Kidney epithelial cell (primary cell): ENCODE results near the gene ACTL7B. TPM values are rescaled to one million over a fixed set of nuclear protein-coding genes. Genes with fewer than 3 reads are reported as not detected.

Source experiments
- DNase-seq: peaks from one replicate; pipeline ENCODE4 v3.0.0-alpha.2; 2010; ENCODE audit warnings: low read depth
- H3K27me3 ChIP-seq: 2 replicates; pipeline ENCODE4 v1.6.0; 2011; ENCODE audit warnings: low read length; ENCODE audit not compliant: control insufficient read depth, insufficient read depth
- H3K36me3 ChIP-seq: 2 replicates; pipeline ENCODE4 v1.5.1; 2011; ENCODE audit warnings: low read length; ENCODE audit not compliant: control insufficient read depth, insufficient read depth
- H3K4me3 ChIP-seq: 2 replicates; pipeline ENCODE4 v1.5.1; 2011; ENCODE audit warnings: low read depth, mild to moderate bottlenecking, control low read depth, low read length
- total RNA-seq: library from RNA; depleted of rRNA; stranded (reverse); fragments of >200 nt; gene quantifications from 2 replicates; pipeline ENCODE4 v1.2.3, GENCODE V29; 2015
- TF ChIP-seq, protein P1 (sequence below): IDR thresholded peaks from 2 replicates; pipeline ENCODE4 v1.5.1; 2011; ENCODE audit warnings: mild to moderate bottlenecking, moderate library complexity, low read length, control low read depth, inconsistent platforms; ENCODE audit not compliant: insufficient read depth, poor library complexity, severe bottlenecking

ACTL7B gene
- total RNA-seq, 1 donor from 2014 or later, result not detected

DNA sequence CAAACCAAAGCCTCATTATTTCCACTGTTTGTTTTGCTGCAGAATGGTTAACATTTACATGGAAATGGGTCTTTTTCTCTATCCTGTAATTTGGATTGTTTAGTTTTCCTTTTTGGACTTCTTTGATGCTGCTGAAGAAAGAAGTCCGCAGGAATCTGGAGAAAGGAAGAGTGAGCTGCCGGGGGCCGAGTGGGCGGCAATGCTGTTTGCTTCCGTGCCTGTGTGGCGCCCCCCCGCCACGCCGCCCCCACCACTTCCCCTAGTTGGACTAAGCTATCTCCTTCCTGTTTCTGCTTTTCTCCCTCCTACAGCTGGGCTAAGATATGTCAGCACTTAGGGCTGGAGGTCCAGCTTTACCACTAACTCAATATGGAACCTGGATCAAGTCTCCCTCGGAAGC lies 39.7 kb downstream of the ACTL7B start:
- Histone ChIP-seq H3K36me3 (no peaks in the 10 kb centered on the region), H3K27me3 (no peaks in the 10 kb centered on the region), H3K4me3 (no peak overlapping the region)
- TF ChIP-seq, protein P1, sequence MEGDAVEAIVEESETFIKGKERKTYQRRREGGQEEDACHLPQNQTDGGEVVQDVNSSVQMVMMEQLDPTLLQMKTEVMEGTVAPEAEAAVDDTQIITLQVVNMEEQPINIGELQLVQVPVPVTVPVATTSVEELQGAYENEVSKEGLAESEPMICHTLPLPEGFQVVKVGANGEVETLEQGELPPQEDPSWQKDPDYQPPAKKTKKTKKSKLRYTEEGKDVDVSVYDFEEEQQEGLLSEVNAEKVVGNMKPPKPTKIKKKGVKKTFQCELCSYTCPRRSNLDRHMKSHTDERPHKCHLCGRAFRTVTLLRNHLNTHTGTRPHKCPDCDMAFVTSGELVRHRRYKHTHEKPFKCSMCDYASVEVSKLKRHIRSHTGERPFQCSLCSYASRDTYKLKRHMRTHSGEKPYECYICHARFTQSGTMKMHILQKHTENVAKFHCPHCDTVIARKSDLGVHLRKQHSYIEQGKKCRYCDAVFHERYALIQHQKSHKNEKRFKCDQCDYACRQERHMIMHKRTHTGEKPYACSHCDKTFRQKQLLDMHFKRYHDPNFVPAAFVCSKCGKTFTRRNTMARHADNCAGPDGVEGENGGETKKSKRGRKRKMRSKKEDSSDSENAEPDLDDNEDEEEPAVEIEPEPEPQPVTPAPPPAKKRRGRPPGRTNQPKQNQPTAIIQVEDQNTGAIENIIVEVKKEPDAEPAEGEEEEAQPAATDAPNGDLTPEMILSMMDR, result no peak
- no peak for DNase-seq

DNA sequence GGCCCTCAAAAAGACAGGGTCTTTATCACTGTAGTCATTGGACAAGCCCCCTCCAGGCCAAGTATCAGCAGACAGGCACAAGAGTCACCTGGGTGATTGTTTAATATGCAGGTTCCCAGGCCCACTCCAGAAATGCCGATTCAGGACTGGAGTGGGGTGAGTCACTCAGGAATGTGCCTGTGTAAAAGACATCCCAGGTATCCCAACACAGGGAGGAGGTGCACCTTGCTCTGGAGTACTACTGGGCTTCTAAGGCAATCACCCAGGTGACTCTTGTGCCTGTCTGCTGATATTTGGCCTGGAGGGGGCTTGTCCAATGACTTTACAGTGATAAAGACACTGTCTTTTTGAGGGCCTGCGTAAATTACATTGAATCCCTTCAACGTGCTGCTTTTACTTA lies 40.6 kb downstream of the ACTL7B start:
- Histone ChIP-seq H3K36me3 (no peaks in the 10 kb centered on the region), H3K27me3 (no peaks in the 10 kb centered on the region), H3K4me3 (no peak overlapping the region)
- DNase-seq, result no peak
- TF ChIP-seq, protein P1, result no peak

DNA sequence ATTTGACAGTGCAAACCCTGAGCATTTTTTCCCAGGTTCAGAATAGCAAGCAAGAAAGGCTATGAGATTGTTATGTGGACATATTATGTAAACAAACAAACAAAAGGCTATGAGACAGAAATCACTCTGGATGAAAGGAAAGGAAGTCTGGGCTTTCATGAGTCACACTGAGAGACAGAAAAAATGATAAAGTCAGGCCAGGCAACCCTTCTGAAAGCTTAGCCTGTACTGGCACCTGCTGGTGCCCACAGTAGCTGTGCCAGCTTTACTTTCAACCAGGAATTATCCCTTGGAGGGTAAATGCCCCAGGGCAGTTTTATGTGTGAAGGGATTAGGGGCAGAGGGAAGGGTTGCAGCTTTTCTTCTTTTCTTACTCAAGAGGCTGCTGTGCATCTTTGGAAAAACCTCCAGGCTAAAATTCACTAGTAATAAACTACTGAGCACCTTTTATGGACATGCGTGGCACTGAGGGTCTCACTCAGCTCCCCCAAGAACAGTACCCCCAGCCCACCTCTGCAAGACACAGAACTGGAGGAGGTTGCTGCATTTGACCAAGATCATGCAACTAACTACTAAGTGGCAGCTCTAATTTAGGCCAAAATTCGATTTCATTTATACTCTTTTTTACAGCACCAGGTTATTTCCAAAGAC lies 41.7 kb downstream of the ACTL7B start:
- DNase-seq, result peak; percentile 14
- TF ChIP-seq, protein P1, result peak; percentile 72
- Histone ChIP-seq H3K27me3 (no peaks in the 10 kb centered on the region), H3K4me3 (no peak overlapping the region), H3K36me3 (no peaks in the 10 kb centered on the region)

DNA sequence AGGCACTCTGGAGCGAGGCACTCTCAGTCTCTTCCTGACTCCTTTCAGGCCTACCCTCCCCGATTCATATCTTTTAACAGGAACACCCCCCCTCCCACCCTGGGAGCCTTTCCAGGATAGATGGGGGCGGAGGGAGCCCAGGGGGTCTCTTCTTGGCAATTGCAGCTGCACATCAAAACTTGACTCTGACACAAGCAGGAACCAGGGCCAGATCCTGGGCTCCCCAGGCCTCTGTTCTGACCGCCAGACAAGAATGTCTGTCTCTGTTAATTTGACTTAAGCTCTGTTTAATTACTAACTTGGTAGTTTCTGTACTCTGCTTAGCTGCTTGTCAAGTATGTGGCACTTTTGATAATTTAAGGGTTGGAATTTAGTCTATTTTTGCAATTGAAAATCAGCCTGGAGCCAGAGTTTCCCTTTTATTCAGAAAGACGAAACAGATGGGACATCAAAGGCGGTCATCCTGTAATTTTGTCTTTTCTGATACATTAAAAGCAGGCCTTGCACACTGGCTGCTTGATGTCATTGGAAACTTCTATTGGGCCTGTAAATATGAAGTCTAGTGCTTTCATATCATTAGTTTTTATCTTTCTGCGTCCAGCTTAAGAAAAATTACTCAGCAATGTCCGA lies 43.3 kb downstream of the ACTL7B start:
- TF ChIP-seq, protein P1, result no peak
- H3K27me3 ChIP-seq, result no peaks in the 10 kb centered on the region
- no peaks in the 10 kb centered on the region for H3K36me3 ChIP-seq
- no peak overlapping the region for H3K4me3 ChIP-seq
- no peak for DNase-seq

DNA sequence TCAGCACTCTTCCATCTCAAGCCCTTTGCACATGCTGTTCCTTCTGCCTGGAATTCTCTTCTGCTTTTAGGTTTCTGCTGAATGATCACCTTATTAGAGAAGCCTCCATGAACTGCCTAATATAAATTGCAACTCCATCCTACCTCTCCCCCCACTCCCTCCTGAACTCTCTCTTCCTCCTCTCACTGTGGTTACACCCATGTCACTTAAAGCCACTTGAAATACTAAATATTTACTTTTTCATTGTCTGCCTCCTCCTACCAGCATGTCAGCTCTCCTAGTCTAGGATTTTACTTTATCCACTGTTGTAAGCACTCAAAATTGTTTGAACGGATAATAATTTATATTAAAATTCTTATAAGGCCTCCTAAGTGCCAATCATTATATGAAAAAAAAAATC lies 43.8 kb downstream of the ACTL7B start:
- Histone ChIP-seq H3K27me3 (no peaks in the 10 kb centered on the region), H3K36me3 (no peaks in the 10 kb centered on the region)
- DNase-seq, result no peak

More for the DNA sequence above, 43.8 kb downstream of the ACTL7B start:
- no peak overlapping the region for H3K4me3 ChIP-seq
- TF ChIP-seq, protein P1, result no peak
